Inferior parietal cortex (tissue), 1 donor: ENCODE results near the gene NUDT2.

Experiments
- DNase-seq: peaks from one replicate; pipeline ENCODE4 v3.0.0-alpha.2; 2016; ENCODE audit errors: extremely low spot score

Gene NUDT2

DNA sequence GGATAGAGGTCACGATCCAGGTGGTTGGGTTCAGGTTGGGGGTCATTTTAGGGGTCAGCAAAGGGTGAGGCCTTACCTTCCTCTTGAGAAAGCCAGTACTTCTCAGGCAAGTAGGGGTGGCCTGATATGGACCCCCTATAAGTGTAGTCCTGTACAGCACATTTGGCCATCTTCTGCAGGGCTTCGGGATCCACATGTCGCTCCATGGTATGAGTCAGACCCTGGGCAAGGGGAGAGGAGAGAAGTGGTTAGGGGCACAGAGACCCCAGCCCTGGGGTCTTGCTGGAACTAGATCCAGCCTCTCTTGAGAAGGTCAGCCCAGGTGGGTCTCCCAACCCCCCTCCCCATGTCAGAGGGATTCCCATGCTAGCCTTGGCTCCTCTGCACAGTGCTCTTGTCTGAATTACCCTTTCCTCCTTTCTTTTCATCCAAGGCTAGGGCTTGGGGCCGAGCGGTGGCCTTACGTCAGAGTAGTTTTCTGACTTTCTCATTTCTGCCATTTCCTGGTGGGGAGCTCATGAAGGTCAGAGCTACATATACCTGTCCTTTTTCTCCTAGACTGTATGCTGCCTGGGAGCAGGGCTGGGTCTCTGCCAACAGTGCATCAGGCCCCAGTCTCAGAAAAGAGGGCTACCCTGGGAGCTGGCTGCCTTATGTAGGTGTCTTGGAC lies 56.3 kb downstream of the NUDT2 start:
- no peak for DNase-seq

DNA sequence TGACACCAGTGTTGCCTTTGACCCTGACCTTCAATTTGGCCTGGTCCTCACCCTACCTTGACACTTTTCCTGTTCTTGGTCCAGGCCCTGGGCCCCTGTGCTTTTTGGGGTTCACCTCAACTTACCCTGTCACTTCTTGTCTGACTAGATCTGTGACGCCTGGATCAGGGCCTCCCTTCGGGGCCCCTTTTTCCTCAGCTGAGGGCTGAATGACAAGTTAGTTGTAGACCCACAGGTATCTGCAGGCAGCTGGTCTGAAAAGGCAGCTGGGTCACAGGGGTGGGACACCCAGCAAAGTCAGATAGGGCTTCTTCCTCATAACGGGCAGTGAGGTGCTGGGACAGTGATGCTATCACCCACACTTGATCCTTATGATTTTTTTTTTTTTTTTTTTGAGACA lies 57.3 kb downstream of the NUDT2 start:
- no peak for DNase-seq

DNA sequence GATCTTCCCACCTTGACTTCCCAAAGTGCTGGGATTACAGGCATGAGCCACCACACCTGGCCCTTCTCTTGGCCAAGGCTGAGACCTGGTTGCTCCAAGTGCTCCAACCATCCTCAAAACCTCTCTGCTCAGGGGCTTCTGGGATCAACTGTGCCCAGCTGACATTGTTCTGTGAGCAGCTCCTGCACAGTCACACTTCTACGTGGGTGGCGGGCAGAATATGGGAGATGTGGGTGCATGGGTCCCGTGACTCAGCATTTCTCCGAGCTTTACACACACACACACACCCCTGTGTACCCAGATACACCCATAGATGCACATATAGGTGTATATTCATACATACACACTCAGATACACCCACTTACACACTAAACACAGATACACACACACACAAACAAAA lies 57.9 kb downstream of the NUDT2 start:
- DNase-seq = no peak

DNA sequence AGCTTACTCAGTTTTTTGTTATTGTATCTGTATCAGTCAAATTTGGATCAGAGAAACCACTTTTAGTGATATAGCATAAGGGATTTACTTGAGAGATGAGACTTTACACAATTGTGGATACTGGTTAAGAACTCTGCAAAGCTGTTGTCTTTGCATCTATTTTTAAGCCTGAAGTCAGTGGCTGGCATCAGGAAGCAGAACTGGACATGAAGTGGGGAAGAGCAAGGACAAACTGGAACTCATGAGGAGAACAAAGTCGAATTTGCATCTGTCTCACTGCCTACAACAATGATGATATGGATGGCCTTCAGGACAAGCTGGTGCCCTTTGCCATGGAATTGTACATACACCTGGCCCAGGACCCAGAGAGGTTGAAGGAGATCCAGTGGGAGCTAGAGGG lies 63.1 kb downstream of the NUDT2 start:
- DNase-seq = no peak
